ENCODE data around the gene ASCC1. TPM values are rescaled to one million over a fixed set of nuclear protein-coding genes. Genes with fewer than 3 reads are reported as not detected.

Gene ASCC1
- total RNA-seq, 4 donors from 2014 or later, result 18.7 to 28.4 (median 24.7) TPM

GRCh38 chr10:72126184-72126871 is 89.7 kb downstream of the ASCC1 start:
- Histone ChIP-seq H3K27me3 (no peaks in the 10 kb centered on the region), H3K9me3 (no peaks in the 10 kb centered on the region), H3K4me3 (no peak overlapping the region), H3K4me1 (no peaks in the 10 kb centered on the region), H3K27ac (no peak overlapping the region), H3K36me3 (peaks cover 0 to 24% (median 0%) of the 10 kb centered on the region in 3 donors)
- intact Hi-C loops (cut with DNase I), result loop anchor here (10.0 kb wide), 1 partner anchor 218 kb away; no protein-coding TSS in a partner anchor
- no peak for DNase-seq
- 86 to 87% methylated on average over 3 of the region's 3 CpGs for WGBS, 2 donors
- no peak for TF ChIP-seq POLR2A (IDR thresholded peaks at IDR 0.05)
- TF ChIP-seq, protein P1, sequence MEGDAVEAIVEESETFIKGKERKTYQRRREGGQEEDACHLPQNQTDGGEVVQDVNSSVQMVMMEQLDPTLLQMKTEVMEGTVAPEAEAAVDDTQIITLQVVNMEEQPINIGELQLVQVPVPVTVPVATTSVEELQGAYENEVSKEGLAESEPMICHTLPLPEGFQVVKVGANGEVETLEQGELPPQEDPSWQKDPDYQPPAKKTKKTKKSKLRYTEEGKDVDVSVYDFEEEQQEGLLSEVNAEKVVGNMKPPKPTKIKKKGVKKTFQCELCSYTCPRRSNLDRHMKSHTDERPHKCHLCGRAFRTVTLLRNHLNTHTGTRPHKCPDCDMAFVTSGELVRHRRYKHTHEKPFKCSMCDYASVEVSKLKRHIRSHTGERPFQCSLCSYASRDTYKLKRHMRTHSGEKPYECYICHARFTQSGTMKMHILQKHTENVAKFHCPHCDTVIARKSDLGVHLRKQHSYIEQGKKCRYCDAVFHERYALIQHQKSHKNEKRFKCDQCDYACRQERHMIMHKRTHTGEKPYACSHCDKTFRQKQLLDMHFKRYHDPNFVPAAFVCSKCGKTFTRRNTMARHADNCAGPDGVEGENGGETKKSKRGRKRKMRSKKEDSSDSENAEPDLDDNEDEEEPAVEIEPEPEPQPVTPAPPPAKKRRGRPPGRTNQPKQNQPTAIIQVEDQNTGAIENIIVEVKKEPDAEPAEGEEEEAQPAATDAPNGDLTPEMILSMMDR (IDR thresholded peaks at IDR 0.05), result peak; percentile 17 to 59 (median 40)

DNA sequence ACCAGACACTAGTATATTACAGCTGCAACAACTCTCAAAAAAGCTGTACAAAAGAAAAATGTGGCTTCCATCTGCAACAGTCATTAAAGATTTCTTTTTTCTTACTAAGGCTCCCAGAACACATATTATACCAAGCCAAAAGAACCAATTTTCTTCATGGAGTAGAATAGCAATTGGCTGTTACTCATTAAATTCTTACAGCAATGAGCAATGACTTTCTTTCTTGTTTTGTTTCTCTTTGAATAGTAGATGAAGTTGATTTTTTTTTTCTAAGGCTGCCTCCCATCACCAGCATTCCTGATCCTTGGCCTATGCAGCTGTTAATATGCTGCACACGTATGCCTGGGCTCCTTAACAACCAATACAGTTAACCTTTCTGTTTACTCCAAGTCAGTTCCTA is 91.1 kb downstream of the ASCC1 start:
- H3K9me3 ChIP-seq, result no peaks in the 10 kb centered on the region
- H3K27me3 ChIP-seq, result no peaks in the 10 kb centered on the region
- H3K27ac ChIP-seq, result no peak overlapping the region
- no peaks in the 10 kb centered on the region for H3K4me1 ChIP-seq
- WGBS, 2 donors, result 54 to 73% methylated on average over 1 of the region's 1 CpG
- peaks cover 0 to 27% (median 0%) of the 10 kb centered on the region in 3 donors for H3K36me3 ChIP-seq
- no peak for TF ChIP-seq POLR2A (IDR thresholded peaks at IDR 0.05)
- TF ChIP-seq, protein P1 (IDR thresholded peaks at IDR 0.05), result no peak
- intact Hi-C loops (cut with DNase I), result loop anchor here (10.0 kb wide), 1 partner anchor 220 kb away; no protein-coding TSS in a partner anchor
- no peak overlapping the region for H3K4me3 ChIP-seq
- no peak for DNase-seq

GRCh38 chr10:72124381-72124780 is 91.7 kb downstream of the ASCC1 start:
- intact Hi-C loops (cut with DNase I), result loop anchor here (10.0 kb wide), 1 partner anchor 220 kb away; no protein-coding TSS in a partner anchor
- H3K36me3 ChIP-seq, result peaks cover 0 to 25% (median 0%) of the 10 kb centered on the region in 3 donors
- DNase-seq, result no peak
- H3K4me1 ChIP-seq, result no peaks in the 10 kb centered on the region
- H3K9me3 ChIP-seq, result no peaks in the 10 kb centered on the region
- TF ChIP-seq, protein P1 (IDR thresholded peaks at IDR 0.05), result no peak
- no peak for TF ChIP-seq POLR2A (IDR thresholded peaks at IDR 0.05)
- no peaks in the 10 kb centered on the region for H3K27me3 ChIP-seq
- no peak overlapping the region for H3K4me3 ChIP-seq
- H3K27ac ChIP-seq, result no peak overlapping the region

GRCh38 chr10:72123616-72124015 is 92.5 kb downstream of the ASCC1 start:
- H3K27ac ChIP-seq, result no peak overlapping the region
- no peak overlapping the region for H3K4me3 ChIP-seq
- peaks cover 0 to 28% (median 0%) of the 10 kb centered on the region in 3 donors for H3K36me3 ChIP-seq
- intact Hi-C loops (cut with DNase I), result loop anchor here (10.0 kb wide), 1 partner anchor 221 kb away; no protein-coding TSS in a partner anchor
- TF ChIP-seq POLR2A (IDR thresholded peaks at IDR 0.05), result no peak
- TF ChIP-seq, protein P1 (IDR thresholded peaks at IDR 0.05), result no peak
- DNase-seq, result no peak
- no peaks in the 10 kb centered on the region for H3K4me1 ChIP-seq
- 89 to 94% methylated on average over 4 of the region's 4 CpGs for WGBS, 2 donors
- H3K9me3 ChIP-seq, result no peaks in the 10 kb centered on the region
- H3K27me3 ChIP-seq, result no peaks in the 10 kb centered on the region

DNA sequence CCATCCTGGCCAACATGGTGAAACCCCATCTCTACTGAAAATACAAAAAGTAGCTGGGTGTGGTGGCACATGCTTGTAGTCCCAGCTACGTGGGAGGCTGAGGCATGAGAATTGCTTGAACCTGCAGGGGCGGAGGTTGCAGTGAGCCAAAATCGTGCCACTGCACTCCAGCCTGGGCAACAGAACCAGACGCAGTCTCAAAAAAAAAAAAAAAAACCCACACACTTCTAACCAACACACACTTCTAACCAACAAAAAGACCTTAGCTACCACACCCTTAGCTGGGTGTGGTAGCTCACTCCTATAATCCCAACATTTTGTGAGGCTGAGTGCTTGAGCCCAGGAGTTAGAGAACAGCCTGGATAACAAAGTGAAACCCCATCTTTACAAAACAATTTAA is 93.9 kb downstream of the ASCC1 start:
- TF ChIP-seq, protein P1 (IDR thresholded peaks at IDR 0.05), result no peak
- no peak for TF ChIP-seq POLR2A (IDR thresholded peaks at IDR 0.05)
- H3K36me3 ChIP-seq, result peaks cover 0 to 28% (median 0%) of the 10 kb centered on the region in 3 donors
- H3K9me3 ChIP-seq, result no peaks in the 10 kb centered on the region
- no peak overlapping the region for H3K4me3 ChIP-seq
- 78% methylated on average over 4 of the region's 4 CpGs for WGBS, 2 donors
- no peaks in the 10 kb centered on the region for H3K4me1 ChIP-seq
- no peak overlapping the region for H3K27ac ChIP-seq
- H3K27me3 ChIP-seq, result no peaks in the 10 kb centered on the region
- intact Hi-C loops (cut with DNase I), result loop anchor here (10.0 kb wide), 1 partner anchor 223 kb away; no protein-coding TSS in a partner anchor
- DNase-seq, result no peak
